Neural cell (in vitro differentiated cells): ENCODE results near the gene DSCAM.

Experiments
- EP300 ChIP-seq: fragments of 450-650 bp; conservative IDR thresholded peaks from 2 replicates; pipeline ENCODE4 v1.6.1; 2014; ENCODE audit warnings: antibody characterized with exemption, mild to moderate bottlenecking, moderate library complexity; ENCODE audit not compliant: poor library complexity, severe bottlenecking
- EZH2 ChIP-seq: fragments of 200-600, 300-800 bp; shearing (Covaris generic), sonication (generic); IDR thresholded peaks from 2 replicates; pipeline ENCODE4 v1.6.1; 2014; ENCODE audit warnings: antibody characterized with exemption, low read length, borderline replicate concordance, mild to moderate bottlenecking; ENCODE audit not compliant: insufficient read depth, poor library complexity, severe bottlenecking
- POLR2AphosphoS5 ChIP-seq: IDR thresholded peaks from 2 replicates; pipeline ENCODE4 v1.6.1; 2012
- TF ChIP-seq, protein P1 (sequence below): fragments of 450-650 bp; IDR thresholded peaks from 2 replicates; pipeline ENCODE4 v1.5.1; 2014; ENCODE audit warnings: antibody characterized with exemption, mild to moderate bottlenecking, moderate library complexity; ENCODE audit not compliant: poor library complexity, severe bottlenecking

DNA sequence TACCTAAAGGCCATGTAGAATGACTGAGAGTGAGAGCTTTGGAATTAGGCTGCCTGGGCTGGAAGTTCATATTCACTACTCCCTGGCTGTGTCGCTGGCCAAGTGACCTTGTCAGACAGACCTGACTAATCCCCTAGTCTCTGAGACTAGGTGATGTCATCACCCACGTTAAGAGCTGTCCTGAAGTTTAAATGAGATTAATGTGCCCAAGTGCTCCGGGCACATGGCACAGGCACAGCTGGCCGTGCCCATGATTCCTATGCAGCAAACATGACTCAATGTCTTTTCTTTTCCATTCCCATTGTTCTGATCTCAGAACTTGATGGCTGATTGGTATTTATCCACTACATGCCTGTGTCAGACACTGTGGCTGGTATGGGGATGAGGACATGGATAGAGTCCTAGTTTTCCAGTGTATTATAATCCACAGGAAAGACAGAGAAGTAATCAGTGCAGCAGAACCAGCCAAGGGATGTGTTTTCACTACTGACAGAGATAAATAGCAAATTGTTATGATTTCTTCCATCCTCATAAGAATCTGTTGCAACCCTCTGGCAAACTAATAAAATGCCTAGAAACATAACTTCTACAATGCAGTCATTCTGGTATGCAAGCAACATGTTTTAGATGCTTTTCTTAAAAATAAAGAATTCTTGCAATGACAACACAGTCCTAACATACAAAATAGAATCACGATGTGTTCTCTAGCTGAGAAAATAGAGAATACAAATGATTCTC is 798.8 kb downstream of the DSCAM start:
- TF ChIP-seq, protein P1, sequence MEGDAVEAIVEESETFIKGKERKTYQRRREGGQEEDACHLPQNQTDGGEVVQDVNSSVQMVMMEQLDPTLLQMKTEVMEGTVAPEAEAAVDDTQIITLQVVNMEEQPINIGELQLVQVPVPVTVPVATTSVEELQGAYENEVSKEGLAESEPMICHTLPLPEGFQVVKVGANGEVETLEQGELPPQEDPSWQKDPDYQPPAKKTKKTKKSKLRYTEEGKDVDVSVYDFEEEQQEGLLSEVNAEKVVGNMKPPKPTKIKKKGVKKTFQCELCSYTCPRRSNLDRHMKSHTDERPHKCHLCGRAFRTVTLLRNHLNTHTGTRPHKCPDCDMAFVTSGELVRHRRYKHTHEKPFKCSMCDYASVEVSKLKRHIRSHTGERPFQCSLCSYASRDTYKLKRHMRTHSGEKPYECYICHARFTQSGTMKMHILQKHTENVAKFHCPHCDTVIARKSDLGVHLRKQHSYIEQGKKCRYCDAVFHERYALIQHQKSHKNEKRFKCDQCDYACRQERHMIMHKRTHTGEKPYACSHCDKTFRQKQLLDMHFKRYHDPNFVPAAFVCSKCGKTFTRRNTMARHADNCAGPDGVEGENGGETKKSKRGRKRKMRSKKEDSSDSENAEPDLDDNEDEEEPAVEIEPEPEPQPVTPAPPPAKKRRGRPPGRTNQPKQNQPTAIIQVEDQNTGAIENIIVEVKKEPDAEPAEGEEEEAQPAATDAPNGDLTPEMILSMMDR = no peak
- TF ChIP-seq POLR2AphosphoS5 (no peak), EZH2 (no peak), EP300 (no peak)
